HG03280 (cell line): ENCODE measurements around the gene S1PR2.
"Not testable (repeated sequence)": the region's sequence is repeated elsewhere in the genome, so short reads cannot be mapped to it uniquely, and the experiment has no call there.

Source experiments
- ATAC-seq: cut with Tn5 transposase; IDR thresholded peaks from one replicate; pipeline ENCODE4 v1.9.1; 2021; ENCODE audit warnings: mild to moderate bottlenecking, moderate library complexity; ENCODE audit not compliant: unreplicated experiment

S1PR2 gene

DNA sequence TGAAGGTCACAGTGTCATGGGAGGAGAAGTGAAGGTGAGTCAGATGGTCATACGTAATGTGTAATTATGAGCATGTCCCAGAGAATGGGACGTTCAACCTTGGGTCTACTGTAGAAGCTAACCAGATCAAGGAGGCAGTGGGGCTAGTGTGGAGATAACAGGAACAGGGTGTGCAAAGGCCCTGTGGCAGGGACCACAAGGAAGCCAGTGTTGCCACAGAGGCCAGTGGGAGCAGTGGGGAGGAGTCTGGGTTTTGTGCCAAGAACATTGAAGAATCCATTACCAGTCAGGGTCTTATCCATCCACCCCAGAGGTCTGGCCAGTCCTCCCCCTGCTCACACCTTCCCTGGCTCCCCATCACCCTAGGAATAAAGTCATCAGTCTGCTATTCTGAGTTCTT lies 24.2 kb upstream of the S1PR2 start:
- ATAC-seq: no peak

DNA sequence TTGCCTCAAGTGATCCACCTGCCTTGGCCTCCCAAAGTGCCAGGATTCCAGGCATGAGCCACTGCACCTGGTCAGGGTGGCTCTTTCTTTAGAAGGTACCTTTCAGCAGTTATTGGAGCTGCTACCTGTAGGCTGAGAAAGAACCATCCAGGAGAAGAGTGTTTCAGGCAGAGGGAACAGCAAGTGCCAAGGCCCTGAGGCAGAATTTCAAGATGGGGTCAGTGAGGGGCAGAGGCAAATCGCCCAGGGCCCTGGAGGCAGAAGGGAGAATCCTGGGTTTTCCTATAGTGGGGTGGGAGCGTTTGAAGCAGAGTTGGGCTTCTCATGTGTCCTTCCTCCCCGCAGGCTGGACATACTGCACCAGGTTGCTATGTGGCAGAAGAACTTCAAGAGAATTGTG lies 23.1 kb upstream of the S1PR2 start:
- ATAC-seq: no peak

- no peak for ATAC-seq
These were observed 21.6 kb upstream of the S1PR2 start for GRCh38 chr19:10252707-10253106.

GRCh38 chr19:10251792-10252694 lies 20.9 kb upstream of the S1PR2 start, which contains the start of gene MRPL4:
Gene MRPL4, plus strand, starts transcription at chr19:10252214. Its CDS starts 40 bp downstream, at chr19:10252254.
- ATAC-seq: peak; percentile 89

- ATAC-seq: no peak
These were observed 15.4 kb upstream of the S1PR2 start for GRCh38 chr19:10246511-10246910.

DNA sequence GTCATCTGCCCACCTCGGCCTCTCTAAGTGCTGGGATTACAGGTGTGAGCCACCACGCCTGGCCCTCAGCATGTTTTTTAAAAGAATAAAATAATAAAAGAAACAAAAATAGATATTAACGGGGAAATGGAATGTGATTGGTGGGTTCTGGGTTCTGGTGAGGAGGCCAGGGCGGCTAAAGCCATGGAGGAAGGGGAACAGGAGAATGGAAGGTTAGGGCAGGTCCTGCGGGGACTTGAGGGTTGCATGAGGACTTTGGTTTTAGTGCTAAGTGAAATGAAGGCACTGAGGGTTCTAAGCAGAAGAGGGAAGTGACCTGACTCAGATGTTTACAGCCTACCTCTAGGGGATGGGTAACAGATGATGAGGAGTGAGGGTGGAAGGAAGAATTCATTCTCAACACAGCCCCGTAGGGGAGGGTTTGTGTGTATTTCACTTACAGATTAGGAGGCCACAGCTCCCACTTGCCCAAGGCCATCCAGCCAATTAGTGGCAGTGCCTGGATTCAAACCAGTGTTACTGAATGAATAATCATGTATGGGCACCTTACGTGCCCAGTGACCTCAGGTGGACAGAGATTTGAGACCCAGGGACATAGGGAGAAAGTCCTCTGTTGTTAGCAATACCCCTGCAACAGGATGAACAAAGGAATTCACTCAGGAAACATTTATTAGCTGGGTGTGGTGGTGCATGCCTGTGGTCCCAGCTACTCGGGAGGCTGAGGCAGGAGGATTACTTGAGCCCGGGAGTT lies 14.2 kb upstream of the S1PR2 start:
- no peak for ATAC-seq

- ATAC-seq: no peak
These were observed 12.5 kb upstream of the S1PR2 start for GRCh38 chr19:10243606-10244005.

DNA sequence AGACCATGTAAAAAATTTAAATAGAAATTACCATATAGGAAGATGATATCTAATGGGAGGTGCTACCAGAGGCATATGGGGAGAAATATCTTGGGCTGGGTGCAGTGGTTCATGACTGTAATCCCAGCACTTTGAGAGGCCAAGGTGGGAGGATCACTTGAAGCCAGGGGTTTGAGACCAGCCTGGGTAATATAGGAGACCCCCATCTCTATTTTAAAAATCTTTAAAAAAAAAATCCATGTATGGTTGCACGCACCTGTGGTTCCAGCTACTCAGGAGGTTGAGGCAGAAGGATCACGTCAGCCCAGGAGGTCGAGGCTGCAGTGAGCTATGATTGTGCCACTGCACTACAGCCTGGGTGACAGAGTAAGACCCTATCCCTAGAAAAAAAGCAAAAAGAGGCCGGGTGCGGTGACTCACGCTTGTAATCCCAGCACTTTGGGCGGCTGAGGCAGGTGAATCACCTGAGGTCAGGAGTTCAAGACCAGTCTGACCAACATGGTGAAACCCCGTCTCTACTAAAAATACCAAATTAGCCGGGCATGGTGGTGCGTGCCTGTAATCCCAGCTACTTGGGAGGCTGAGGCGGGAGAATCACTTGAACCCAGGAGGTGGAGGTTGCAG lies 10.8 kb upstream of the S1PR2 start:
- not testable (repeated sequence) for ATAC-seq

GRCh38 chr19:10238172-10238783 lies 7.1 kb upstream of the S1PR2 start:
- ATAC-seq: no peak

- ATAC-seq: no peak
These were observed 6.6 kb upstream of the S1PR2 start for GRCh38 chr19:10237702-10238101.

DNA sequence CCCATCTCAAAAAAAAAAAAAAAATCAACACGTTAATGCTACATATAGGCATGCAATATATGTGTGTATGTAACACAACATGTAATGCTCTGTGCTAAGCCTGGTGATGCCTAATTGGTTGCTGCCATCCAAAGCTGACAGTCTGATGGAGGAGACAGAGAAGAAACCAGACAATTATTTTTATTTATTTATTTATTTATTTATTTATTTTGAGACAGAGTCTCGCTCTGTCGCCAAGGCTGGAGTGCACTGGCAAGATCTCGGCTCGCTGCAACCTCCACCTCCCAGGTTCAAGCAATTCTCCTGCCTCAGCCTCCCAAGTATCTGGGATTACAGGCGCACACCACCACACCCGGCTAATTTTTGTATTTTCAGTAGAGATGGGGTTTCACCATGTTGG lies 4.3 kb upstream of the S1PR2 start:
- ATAC-seq: not testable (repeated sequence)

DNA sequence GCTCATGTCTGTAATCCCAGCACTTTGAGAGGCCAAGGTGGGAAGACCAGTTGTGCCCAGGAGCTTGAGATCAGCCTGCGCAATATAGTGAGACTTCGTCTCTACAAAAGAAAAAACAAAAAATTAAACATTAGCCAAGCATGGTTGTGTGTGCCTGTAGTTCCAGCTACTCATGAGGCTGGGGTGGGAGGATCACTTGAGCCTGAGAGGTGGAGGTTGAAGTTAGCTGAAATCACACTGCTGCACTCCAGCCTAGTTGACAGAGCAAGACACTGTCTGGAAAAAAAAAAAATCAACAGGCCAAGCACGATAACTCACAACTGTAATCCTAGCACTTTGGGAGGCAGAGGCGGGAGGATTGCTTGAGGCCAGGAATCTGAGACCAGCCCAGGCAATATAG lies 3.9 kb upstream of the S1PR2 start:
- no peak for ATAC-seq

GRCh38 chr19:10233946-10234345 lies 2.8 kb upstream of the S1PR2 start:
- ATAC-seq: no peak

DNA sequence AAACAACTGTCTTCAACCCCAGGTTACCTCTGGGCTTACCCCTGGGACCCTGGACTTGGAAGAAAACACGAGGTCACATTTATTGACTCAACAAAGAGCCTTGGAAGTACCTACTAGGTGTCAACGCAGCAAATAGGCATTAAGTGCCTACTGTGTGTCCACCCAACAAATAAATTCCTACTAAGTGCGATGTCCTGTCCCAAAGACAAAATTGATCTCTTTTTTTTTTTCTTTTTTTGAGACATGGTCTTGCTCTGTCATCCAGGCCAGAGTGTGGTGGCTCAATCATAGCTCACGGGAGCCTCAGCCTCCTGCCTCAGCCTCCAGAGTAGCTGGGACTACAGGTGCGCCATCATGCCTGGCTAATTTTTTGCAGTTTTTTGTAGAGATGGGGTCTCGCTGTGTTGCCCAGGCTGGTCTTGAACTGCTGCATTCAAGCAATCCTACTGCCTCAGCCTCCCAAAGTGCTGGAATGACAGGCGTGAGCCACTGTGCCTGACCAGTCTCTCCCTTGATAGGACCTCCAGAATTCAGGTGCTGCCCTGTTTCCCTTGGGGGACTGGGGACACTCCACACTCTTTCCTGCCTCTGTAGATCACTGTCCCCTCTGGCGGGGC lies 589 bp upstream of the S1PR2 start:
- ATAC-seq: no peak

- no peak for ATAC-seq
These were observed 814 bp downstream of the S1PR2 start for GRCh38 chr19:10230173-10230860.

- no peak for ATAC-seq
These were observed 2.2 kb downstream of the S1PR2 start for GRCh38 chr19:10228920-10229319.

DNA sequence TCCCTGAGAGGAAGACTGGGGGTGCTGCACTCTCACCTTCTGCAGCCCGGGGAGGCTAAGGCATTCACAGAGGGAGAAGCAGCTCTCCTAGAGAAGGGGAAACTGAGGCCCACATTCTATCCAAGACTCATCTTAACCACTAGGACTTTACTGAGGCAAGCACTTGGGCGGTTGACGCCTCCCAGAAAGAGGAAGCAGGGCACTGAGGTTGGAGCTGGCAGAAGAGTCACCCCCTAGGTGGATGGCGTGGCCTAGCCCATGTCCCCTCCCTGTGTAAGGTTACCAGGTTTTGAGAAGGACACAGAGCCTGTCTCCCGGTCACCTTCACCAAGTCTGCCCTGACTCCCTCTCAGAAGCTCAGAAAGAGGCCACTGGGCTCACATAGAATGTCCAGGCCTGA lies 2.7 kb downstream of the S1PR2 start:
- no peak for ATAC-seq

- no peak for ATAC-seq
These were observed 3.8 kb downstream of the S1PR2 start for GRCh38 chr19:10227026-10227971.
